Anterior cingulate cortex (tissue), 58 donors: Measurements from ENCODE around the gene COL9A1.

Source experiments
- DNase-seq, 58 donors: peaks; one replicate each; lab custom pipeline; 2025; lab: John Stamatoyannopoulos, UW

Gene COL9A1

GRCh38 chr6:70292193-70292592, 10.7 kb downstream of the COL9A1 start:
- DNase-seq, result no peak

GRCh38 chr6:70289299-70289698, 13.6 kb downstream of the COL9A1 start:
- no peak for DNase-seq

GRCh38 chr6:70286905-70287304, 16.0 kb downstream of the COL9A1 start:
- no peak for DNase-seq

DNA sequence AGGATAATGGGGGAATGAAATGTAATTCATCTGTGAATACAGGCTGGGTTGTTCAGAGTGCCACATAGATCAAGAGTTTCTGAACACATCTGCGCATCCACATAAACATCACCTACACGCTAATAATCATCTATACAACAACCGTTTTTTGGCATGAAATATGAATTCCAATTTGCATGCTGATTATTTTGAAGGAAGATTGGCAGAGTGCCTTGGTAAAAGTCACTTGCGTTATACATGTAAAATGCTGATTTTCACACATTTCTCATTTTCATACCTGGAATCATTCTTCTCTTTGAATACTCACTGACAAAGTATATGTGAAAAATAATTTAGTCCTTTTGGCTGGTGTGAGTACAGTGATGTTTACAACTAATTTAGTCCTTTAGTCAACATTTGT, 17.7 kb downstream of the COL9A1 start:
- no peak for DNase-seq

DNA sequence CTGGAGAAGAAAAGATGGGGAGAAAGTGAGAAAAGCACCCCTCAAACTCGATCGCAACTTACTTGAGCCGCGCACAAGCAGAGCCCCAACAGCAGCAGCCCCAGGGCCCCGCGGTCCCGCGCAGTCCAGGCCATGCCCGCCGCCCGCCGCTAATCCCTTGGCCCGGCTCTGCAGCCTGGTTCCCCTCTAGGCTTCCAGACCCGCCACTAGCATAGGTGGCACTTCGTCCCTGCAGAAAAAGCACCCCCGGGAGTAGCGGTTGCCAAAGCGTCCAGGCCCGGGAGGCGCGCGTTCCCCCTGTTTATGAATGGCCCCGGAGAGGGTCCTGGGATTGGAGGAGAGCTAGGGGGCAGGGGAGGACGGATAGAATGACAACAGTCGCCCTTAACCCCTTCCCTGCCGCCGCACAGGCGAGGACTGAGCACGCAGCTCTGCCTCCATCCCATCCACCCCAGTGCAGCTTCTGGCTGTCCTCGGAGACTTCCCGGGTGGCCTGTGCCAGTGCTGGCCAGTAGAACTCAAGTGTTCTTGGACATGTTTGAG, 19.9 kb downstream of the COL9A1 start:
- DNase-seq, result peak in 2 of 58 donors; percentile 2 to 8

GRCh38 chr6:70282312-70282918, 20.5 kb downstream of the COL9A1 start:
- DNase-seq, result peak in 3 of 58 donors; percentile 1 to 6 (median 4)

GRCh38 chr6:70281923-70282311, 21.0 kb downstream of the COL9A1 start:
- no peak for DNase-seq

- peak in 2 of 58 donors; percentile 4 to 25 for DNase-seq
Measured at GRCh38 chr6:70280400-70280853, 22.5 kb downstream of the COL9A1 start.

DNA sequence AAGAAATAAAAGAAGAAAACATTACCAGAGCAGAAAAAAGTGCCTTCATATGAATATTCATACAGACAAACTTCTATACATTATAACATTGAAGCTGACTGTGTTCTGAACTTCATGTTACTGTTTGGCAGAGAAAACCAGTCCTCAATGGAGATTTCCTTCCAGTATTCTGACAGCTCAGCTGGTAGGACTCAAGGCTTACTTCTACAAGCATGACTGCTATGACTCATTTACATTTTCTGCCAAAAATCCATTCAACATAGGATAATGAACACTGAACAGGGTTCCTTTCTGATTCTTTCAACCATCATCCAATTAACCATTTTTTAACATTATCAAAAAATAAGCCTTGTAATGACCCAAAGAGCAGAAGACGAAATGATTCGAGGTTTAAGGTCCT, 25.4 kb downstream of the COL9A1 start:
- DNase-seq, result no peak

DNA sequence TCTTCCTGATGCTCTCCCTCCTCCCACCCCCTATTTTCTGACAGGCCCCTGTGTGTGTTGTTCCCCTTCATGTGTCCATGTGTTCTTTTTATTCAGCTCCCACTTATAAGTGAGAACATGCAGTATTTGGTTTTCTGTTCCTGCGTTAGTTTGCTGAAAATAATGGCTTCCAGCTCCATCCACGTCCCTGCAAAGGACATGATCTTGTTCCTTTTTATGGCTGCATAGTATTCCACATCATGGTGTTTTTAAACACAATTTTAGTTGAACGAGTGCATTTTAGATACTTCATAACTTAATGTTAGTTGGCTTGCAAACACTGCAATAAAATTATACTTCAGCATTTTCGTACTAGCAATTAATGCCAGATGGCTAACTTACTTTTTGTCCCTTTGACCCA, 28.5 kb downstream of the COL9A1 start:
- no peak for DNase-seq

GRCh38 chr6:70272071-70272470, 30.8 kb downstream of the COL9A1 start:
- DNase-seq, result no peak

GRCh38 chr6:70270287-70271005, 32.4 kb downstream of the COL9A1 start:
- DNase-seq, result no peak

DNA sequence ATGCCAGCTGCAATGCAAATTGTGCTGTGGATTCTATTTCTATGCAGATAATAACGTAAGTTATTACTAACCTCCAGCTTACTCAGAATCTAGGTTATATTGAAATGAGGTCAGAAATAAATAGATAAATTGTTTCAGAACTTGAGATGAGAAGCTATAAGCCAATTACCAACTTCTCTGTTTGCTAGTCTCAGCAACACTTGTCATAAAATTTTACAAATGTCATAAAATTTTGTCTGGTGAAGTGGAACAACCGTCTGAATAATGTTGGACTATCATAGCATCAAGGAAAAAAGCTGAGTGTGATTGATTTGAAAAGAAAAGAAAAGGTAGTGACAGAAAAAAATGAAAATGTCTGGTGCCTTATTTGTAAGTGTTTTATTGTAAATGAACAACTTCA, 36.7 kb downstream of the COL9A1 start:
- no peak for DNase-seq

- no peak for DNase-seq
Measured at GRCh38 chr6:70264306-70264705, 38.6 kb downstream of the COL9A1 start.

- DNase-seq, result no peak
Measured at GRCh38 chr6:70258483-70258882, 44.4 kb downstream of the COL9A1 start.

DNA sequence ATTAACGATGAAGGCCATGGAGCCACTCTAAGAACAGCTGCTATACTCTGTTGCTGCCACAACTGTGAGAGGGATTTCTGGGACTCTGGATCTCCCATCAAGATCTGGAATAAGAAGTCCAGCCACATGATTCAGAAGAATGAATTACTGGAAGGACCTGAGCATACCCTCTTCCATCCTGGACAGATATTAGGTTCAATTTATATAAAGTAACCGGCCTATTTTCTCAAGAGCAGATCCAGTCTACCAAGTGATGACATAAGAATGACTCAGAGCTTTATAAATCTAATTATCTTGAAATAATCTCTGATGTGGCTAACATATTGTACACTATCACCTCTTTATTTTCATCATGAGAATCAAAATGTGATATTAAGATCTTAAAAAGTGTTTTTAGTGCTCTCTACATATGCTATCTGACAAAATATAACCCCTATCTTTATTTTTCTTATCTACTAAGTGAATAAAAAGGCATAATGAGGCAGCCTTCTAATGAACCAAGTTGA, 45.1 kb downstream of the COL9A1 start:
- no peak for DNase-seq

GRCh38 chr6:70254784-70255183, 48.1 kb downstream of the COL9A1 start:
- DNase-seq, result no peak

GRCh38 chr6:70253923-70254322, 49.0 kb downstream of the COL9A1 start:
- DNase-seq, result no peak

- no peak for DNase-seq
Measured at GRCh38 chr6:70252604-70253003, 50.3 kb downstream of the COL9A1 start.

- no peak for DNase-seq
Measured at GRCh38 chr6:70246118-70246517, 56.8 kb downstream of the COL9A1 start.

GRCh38 chr6:70241991-70242420, 60.9 kb downstream of the COL9A1 start:
- peak in 1 of 58 donors; percentile 1 for DNase-seq

DNA sequence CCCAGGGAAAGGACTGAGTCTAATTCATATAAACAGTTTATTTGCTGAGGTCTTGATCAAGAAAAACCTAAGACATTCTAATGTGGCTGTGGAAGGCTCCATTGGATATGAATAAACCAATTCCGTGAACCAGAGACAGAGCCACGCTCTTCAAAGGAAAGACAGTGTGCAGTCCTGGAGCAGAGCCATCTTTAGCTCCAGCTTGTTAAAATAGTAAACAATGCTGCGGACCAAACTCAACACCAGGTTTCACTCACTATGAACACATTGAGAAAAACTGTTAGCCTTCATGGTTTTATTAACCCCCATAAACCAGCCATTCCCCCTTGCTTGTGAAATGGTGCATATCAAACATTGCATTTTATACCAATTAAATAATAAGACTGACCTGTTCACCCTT, 61.9 kb downstream of the COL9A1 start:
- DNase-seq, result no peak
